ENCODE measurements around the gene LAMA3.

Gene LAMA3

DNA sequence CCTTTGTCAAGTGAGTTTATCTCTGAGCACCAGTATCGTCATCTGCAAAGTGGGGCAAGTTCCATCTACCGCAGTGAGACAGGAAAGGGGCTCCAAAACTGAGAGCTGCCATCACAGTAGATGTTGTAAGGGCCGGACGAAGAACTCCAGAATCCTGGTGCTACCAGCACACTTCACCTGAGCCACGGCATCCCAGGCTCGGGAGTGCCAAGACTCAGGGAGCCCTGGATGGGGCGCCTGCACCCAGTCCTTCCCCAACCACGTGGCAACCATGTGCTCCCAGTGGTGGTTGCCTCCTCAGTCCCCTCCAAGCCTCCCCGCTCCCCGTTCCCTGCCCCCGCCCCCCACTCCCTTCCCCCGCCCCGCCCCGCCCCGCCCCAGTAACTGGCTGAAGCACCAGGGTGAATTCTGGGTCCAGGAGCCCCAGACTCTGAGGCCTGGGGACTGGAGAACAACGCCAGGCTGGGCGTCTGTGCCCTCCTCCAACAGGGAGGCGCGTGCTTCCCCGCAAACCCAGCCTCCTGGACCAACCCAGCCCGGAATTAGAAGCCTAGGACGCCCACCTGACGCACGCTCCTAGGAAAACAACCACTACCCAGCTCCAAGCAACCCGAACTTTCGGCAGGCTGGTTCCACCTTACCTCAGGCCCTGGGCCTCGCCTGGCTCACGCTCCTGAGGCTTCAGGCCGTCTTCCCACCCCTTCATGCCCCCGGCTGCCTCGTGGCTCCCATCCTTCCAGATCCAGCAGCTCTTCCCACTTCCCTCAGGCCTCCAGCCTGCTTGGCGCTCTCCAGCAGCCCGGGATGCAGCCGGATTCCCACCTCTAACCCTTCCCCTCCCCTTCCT, 67.6 kb downstream of the LAMA3 start:
- no peak overlapping the region for H3K27ac ChIP-seq (ENCODE audit: low read length)
- DNase-seq: no peak
- H4K20me1 ChIP-seq (ENCODE audit: insufficient read depth, low read length): no peaks in the 10 kb centered on the region
- TF ChIP-seq EZH2 (IDR thresholded peaks at IDR 0.05; ENCODE audit: borderline replicate concordance, low read depth, low read length, severe bottlenecking): no peak
- TF ChIP-seq, protein P1, sequence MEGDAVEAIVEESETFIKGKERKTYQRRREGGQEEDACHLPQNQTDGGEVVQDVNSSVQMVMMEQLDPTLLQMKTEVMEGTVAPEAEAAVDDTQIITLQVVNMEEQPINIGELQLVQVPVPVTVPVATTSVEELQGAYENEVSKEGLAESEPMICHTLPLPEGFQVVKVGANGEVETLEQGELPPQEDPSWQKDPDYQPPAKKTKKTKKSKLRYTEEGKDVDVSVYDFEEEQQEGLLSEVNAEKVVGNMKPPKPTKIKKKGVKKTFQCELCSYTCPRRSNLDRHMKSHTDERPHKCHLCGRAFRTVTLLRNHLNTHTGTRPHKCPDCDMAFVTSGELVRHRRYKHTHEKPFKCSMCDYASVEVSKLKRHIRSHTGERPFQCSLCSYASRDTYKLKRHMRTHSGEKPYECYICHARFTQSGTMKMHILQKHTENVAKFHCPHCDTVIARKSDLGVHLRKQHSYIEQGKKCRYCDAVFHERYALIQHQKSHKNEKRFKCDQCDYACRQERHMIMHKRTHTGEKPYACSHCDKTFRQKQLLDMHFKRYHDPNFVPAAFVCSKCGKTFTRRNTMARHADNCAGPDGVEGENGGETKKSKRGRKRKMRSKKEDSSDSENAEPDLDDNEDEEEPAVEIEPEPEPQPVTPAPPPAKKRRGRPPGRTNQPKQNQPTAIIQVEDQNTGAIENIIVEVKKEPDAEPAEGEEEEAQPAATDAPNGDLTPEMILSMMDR (IDR thresholded peaks at IDR 0.05; ENCODE audit: borderline replicate concordance, extremely low read depth, low read length, poor library complexity, severe bottlenecking): no peak
- no peak overlapping the region for H2AFZ ChIP-seq (ENCODE audit: low read depth, low read length)
- no peaks in the 10 kb centered on the region for H3K79me2 ChIP-seq (ENCODE audit: insufficient read depth, low read length)
- H3K9me3 ChIP-seq (ENCODE audit: insufficient read depth, low read length, severe bottlenecking): no peaks in the 10 kb centered on the region
- no peaks in the 10 kb centered on the region for H3K4me1 ChIP-seq (ENCODE audit: insufficient read depth, low read length)
- H3K27me3 ChIP-seq (ENCODE audit: insufficient read depth, low read length, poor library complexity): peaks cover 6% of the 10 kb centered on the region
- H3K4me3 ChIP-seq (ENCODE audit: low read depth in 1 of 2, low read length in 2 of 2): no peak overlapping the region
- H3K9ac ChIP-seq (ENCODE audit: low read depth, low read length): no peak overlapping the region
- no peaks in the 10 kb centered on the region for H3K36me3 ChIP-seq (ENCODE audit: insufficient read depth, low read length)
- no peak overlapping the region for H3K4me2 ChIP-seq (ENCODE audit: insufficient read depth, low read length)
- ATAC-seq (ENCODE audit: insufficient read depth, low read depth): no peak

DNA sequence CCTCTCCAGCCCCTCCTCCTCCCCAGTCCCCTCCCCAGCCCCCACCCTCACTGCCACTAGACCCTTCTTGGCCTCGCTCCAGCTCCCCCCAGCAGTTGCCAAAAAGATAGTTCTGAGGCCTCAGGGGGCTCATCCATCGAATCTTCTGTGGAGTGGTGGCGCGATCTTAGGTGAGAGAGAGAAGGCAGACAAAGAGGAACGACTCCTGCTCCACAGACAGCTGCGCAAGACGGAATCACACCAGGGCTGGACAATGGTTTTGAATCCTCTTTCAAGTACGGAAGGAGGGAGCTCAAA, 68.1 kb downstream of the LAMA3 start:
- TF ChIP-seq, protein P1 (IDR thresholded peaks at IDR 0.05; ENCODE audit: borderline replicate concordance, extremely low read depth, low read length, poor library complexity, severe bottlenecking): no peak
- TF ChIP-seq EZH2 (IDR thresholded peaks at IDR 0.05; ENCODE audit: borderline replicate concordance, low read depth, low read length, severe bottlenecking): no peak
- peaks cover 4% of the 10 kb centered on the region for H3K27me3 ChIP-seq (ENCODE audit: insufficient read depth, low read length, poor library complexity)
- no peaks in the 10 kb centered on the region for H3K36me3 ChIP-seq (ENCODE audit: insufficient read depth, low read length)
- H2AFZ ChIP-seq (ENCODE audit: low read depth, low read length): no peak overlapping the region
- no peak for DNase-seq
- no peaks in the 10 kb centered on the region for H3K4me1 ChIP-seq (ENCODE audit: insufficient read depth, low read length)
- H3K27ac ChIP-seq (ENCODE audit: low read length): no peak overlapping the region
- ATAC-seq (ENCODE audit: insufficient read depth, low read depth): no peak
- no peaks in the 10 kb centered on the region for H3K79me2 ChIP-seq (ENCODE audit: insufficient read depth, low read length)
- H3K9ac ChIP-seq (ENCODE audit: low read depth, low read length): no peak overlapping the region
- no peak overlapping the region for H3K4me3 ChIP-seq (ENCODE audit: low read depth in 1 of 2, low read length in 2 of 2)
- H4K20me1 ChIP-seq (ENCODE audit: insufficient read depth, low read length): no peaks in the 10 kb centered on the region
- no peaks in the 10 kb centered on the region for H3K9me3 ChIP-seq (ENCODE audit: insufficient read depth, low read length, severe bottlenecking)
- H3K4me2 ChIP-seq (ENCODE audit: insufficient read depth, low read length): no peak overlapping the region

DNA sequence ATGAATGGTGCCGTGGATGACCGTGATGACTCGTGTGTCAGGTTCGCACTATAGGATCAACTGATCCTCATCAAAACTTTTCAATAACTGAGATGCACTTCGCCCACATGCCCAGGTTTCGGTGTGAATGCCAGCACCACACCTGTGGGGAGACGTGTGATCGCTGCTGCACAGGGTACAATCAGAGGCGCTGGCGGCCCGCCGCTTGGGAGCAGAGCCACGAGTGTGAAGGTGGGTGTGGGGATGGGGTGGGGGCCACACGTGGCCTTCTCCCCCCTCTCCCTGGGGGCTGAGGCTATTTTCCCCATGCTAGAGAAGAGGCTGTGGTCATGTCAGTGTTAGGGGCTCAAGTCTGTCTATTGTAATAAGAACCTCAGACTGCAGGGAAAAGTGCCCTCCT, 69.0 kb downstream of the LAMA3 start:
- no peaks in the 10 kb centered on the region for H3K36me3 ChIP-seq (ENCODE audit: insufficient read depth, low read length)

More for the DNA sequence above, 69.0 kb downstream of the LAMA3 start:
- peaks cover 4% of the 10 kb centered on the region for H3K27me3 ChIP-seq (ENCODE audit: insufficient read depth, low read length, poor library complexity)
- DNase-seq: no peak
- H3K9ac ChIP-seq (ENCODE audit: low read depth, low read length): no peak overlapping the region
- H4K20me1 ChIP-seq (ENCODE audit: insufficient read depth, low read length): no peaks in the 10 kb centered on the region
- no peak for ATAC-seq (ENCODE audit: insufficient read depth, low read depth)
- no peaks in the 10 kb centered on the region for H3K9me3 ChIP-seq (ENCODE audit: insufficient read depth, low read length, severe bottlenecking)
- H3K4me3 ChIP-seq (ENCODE audit: low read depth in 1 of 2, low read length in 2 of 2): no peak overlapping the region
- TF ChIP-seq EZH2 (IDR thresholded peaks at IDR 0.05; ENCODE audit: borderline replicate concordance, low read depth, low read length, severe bottlenecking): no peak
- TF ChIP-seq, protein P1 (IDR thresholded peaks at IDR 0.05; ENCODE audit: borderline replicate concordance, extremely low read depth, low read length, poor library complexity, severe bottlenecking): no peak
- H3K79me2 ChIP-seq (ENCODE audit: insufficient read depth, low read length): no peaks in the 10 kb centered on the region
- H3K4me1 ChIP-seq (ENCODE audit: insufficient read depth, low read length): no peaks in the 10 kb centered on the region
- H3K27ac ChIP-seq (ENCODE audit: low read length): no peak overlapping the region
- H3K4me2 ChIP-seq (ENCODE audit: insufficient read depth, low read length): no peak overlapping the region
- H2AFZ ChIP-seq (ENCODE audit: low read depth, low read length): no peak overlapping the region

Measured in DND-41 (cell line).